ENCODE measurements around the gene ITIH4.

Gene ITIH4

GRCh38 chr3:52775877-52776276 lies 54.6 kb downstream of the ITIH4 start:
- H3K36me3 ChIP-seq (ENCODE audit: control insufficient read depth in 2 of 2, insufficient read depth in 1 of 2, low read length in 2 of 2): no peaks in the 10 kb centered on the region
- ChIA-PET POLR2A (no interaction called here), CTCF (no interaction called here)
- no peak for TF ChIP-seq YY2 (tag by site-specific recombination; IDR thresholded peaks at IDR 0.05)
- TF ChIP-seq ZNF140 (tag by site-specific recombination; IDR thresholded peaks at IDR 0.05): no peak
- no peak for TF ChIP-seq ZSCAN18 (tag by site-specific recombination; IDR thresholded peaks at IDR 0.05)
- TF ChIP-seq ZBTB44 (tag by site-specific recombination; IDR thresholded peaks at IDR 0.05): no peak
- TF ChIP-seq ZNF530 (tag by site-specific recombination; IDR thresholded peaks at IDR 0.05; ENCODE audit: low read depth): no peak
- no peak for TF ChIP-seq ZSCAN30 (tag by site-specific recombination; IDR thresholded peaks at IDR 0.05)
- TF ChIP-seq EGR2 (tag by site-specific recombination; IDR thresholded peaks at IDR 0.05; ENCODE audit: low read depth): no peak
- no peak for TF ChIP-seq ZNF639 (tag by site-specific recombination; IDR thresholded peaks at IDR 0.05)
- TF ChIP-seq ZBTB20 (tag by site-specific recombination; IDR thresholded peaks at IDR 0.05): no peak
- TF ChIP-seq OSR2 (tag by site-specific recombination; IDR thresholded peaks at IDR 0.05): no peak
- no peak for TF ChIP-seq ZBTB26 (tag by site-specific recombination; optimal IDR thresholded peaks at IDR 0.05)
- TF ChIP-seq MEIS1 (CRISPR knock-in tag; IDR thresholded peaks at IDR 0.05; ENCODE audit: borderline replicate concordance): no peak
- no peak for TF ChIP-seq ZBTB49 (tag by site-specific recombination; IDR thresholded peaks at IDR 0.05; ENCODE audit: low read depth)
- no peak for TF ChIP-seq ZNF433 (tag by site-specific recombination; IDR thresholded peaks at IDR 0.05; ENCODE audit: low read depth)
- TF ChIP-seq ZNF585B (tag by site-specific recombination; IDR thresholded peaks at IDR 0.05): no peak
- TF ChIP-seq ZNF510 (tag by site-specific recombination; IDR thresholded peaks at IDR 0.05; ENCODE audit: insufficient replicate concordance): no peak
- TF ChIP-seq ZNF792 (tag by site-specific recombination; IDR thresholded peaks at IDR 0.05): no peak
- no peak for TF ChIP-seq PRDM6 (tag by site-specific recombination; IDR thresholded peaks at IDR 0.05)
- TF ChIP-seq ZNF654 (tag by site-specific recombination; IDR thresholded peaks at IDR 0.05; ENCODE audit: low read depth): no peak
- no peak for TF ChIP-seq ZBTB11 (tag by site-specific recombination; conservative IDR thresholded peaks at IDR 0.05; ENCODE audit: low read depth)
- H3K27ac ChIP-seq (ENCODE audit: extremely low read depth, low read depth, low read length): no peak overlapping the region
- no peaks in the 10 kb centered on the region for H3K4me1 ChIP-seq (ENCODE audit: control insufficient read depth, insufficient read depth, low read length)
- no peak overlapping the region for H3K4me3 ChIP-seq (ENCODE audit: low read depth, low read length)
- H3K9me3 ChIP-seq (ENCODE audit: control insufficient read depth, insufficient read depth, low read depth, low read length): no peaks in the 10 kb centered on the region

Measured in HEK293 (cell line).